ENCODE measurements around the gene DNAH2.

The DNAH2 gene

GRCh38 chr17:7732981-7733539 is 15.5 kb downstream of the DNAH2 start:
- no peak for DNase-seq

- DNase-seq: no peak
These were observed 20.1 kb downstream of the DNAH2 start for GRCh38 chr17:7737601-7738000.

- DNase-seq: no peak
These were observed 22.2 kb downstream of the DNAH2 start for GRCh38 chr17:7739746-7740145.

DNA sequence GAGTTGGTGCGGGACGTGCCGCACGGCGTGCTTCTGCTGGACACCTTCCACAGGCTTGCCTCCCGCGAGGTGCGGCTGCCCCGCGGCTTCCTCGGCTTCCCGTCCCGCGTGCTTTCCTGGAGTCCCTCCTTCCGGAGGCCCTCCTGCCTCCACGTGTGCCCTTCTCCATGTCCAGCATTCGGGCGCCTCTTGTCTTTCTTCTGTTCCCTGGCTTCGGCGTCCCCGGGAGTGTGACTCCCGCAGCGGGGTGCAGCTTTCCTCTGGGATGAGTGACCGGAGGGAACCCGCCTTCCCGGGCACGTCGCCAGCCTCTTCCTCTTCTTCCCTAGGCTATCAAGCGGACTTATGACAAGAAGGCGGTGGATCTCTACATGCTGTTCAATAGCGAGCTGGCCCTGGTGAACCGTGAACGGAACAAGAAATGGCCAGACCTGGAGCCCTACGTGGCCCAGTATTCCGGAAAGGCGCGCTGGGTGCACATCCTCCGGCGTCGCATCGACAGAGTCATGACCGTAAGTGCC is 23.0 kb downstream of the DNAH2 start:
- DNase-seq: no peak

DNA sequence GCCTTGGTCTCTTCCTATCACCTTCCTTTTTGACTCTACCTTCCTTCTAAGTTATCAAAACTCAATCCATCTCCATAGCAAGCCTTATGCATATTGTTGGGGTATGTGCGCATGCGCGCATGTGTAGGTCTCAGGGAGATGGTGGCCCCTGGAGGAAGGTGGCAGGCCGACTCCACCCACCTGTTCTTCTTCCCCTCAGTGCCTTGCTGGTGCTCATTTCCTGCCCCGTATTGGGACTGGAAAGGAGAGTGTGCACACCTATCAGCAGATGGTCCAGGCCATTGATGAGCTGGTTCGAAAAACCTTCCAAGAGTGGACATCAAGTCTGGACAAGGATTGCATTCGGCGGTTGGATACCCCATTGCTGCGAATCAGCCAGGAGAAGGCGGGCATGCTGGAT is 25.2 kb downstream of the DNAH2 start:
- DNase-seq: no peak

DNA sequence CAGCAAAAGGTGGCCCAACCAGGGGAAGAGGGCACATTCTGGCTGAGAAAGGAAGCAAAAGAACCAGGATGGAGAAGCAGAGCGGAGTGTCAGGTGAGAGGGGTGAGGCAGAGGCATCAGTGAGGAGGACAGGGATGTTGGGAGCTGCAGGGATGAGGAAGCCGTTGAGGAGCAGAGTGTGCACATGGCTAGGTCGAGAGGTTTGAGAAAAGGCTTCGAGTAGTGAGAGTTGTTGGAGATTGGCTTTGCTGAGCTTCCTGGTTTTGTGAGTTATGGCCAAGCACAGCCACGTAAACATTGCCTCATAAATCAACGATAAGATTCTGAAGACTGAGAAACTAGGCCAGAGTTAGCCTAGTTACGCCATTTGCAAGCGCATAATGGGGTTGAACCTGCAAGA is 26.9 kb downstream of the DNAH2 start:
- DNase-seq: no peak

GRCh38 chr17:7745748-7746470 is 28.4 kb downstream of the DNAH2 start:
- no peak for DNase-seq

GRCh38 chr17:7747635-7748071 is 30.1 kb downstream of the DNAH2 start:
- DNase-seq: no peak

GRCh38 chr17:7748076-7748775 is 30.7 kb downstream of the DNAH2 start:
- DNase-seq: no peak

DNA sequence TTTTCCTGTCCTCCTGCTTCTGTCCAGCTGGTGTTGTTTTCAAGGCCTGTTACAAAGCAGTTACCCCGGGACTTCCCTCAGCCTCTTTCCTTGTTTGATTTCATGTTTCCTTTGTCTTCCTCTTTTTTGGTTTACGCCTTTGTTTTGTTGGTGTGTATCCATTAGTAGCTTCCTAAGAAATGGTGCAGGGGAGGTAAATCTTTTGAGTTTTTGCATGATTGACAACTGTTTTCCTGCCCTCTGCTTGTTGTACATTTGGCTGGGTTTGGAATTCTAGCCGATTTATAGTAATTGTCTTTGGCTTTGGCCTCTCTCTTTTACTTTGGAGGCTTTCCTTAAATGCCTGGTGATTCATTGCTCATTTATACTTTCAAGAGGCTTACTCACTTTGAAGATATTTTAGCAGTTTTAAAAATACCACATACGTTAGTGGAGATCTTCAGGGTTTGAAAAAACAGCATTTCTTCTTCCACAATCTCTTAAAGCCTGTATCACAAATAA is 32.8 kb downstream of the DNAH2 start:
- no peak for DNase-seq

GRCh38 chr17:7754656-7755055 is 37.1 kb downstream of the DNAH2 start:
- DNase-seq: no peak

- DNase-seq: no peak
These were observed 37.7 kb downstream of the DNAH2 start for GRCh38 chr17:7755095-7755890.

GRCh38 chr17:7756968-7757367 is 39.4 kb downstream of the DNAH2 start:
- no peak for DNase-seq

GRCh38 chr17:7763919-7764318 is 46.4 kb downstream of the DNAH2 start:
- DNase-seq: no peak

DNA sequence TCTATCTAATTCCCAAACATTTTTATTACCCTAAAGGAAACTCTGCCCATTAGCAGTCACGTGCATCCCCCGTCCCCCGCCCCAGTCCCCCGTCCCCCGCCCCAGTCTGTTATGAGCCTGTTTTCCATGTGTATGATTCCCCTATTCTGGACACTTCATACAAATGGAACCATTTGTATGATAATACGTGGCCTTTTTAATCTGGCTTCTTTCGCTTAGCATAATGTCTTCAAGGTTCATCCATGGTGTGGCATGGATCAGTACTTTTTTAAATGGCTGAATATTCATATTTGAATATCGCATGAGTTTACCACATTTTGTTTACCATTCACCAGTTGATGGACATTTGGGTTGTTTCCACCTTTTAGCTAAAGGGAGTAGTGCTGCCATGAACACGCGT is 49.5 kb downstream of the DNAH2 start:
- no peak for DNase-seq

DNA sequence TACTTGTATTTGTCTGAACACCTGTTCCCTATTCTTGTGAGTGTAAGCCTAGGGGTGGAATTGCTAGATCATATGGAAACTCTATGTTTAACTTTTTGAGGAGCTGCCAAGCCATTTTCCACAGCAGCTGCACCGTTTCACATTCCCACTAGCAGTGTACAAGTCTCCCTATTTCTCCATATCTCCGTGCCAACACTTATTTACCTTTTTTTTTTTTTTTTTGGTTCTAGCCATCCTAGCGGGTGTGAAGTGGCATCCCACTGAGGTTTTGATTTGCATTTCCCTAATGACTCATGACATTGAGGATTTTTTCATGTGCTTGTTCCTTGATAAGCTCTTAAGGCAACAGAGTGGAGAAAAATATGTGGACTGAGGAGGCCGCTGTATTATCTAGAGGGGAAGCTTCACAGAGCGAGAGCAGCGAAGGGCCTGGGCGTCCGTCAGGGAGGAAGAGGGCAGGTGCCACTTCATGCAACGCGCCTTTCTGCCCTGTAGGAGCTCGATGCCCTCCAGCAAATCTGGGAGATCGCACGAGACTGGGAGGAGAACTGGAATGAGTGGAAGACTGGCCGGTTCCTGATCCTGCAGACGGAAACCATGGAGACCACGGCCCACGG is 50.0 kb downstream of the DNAH2 start:
- DNase-seq: no peak

DNA sequence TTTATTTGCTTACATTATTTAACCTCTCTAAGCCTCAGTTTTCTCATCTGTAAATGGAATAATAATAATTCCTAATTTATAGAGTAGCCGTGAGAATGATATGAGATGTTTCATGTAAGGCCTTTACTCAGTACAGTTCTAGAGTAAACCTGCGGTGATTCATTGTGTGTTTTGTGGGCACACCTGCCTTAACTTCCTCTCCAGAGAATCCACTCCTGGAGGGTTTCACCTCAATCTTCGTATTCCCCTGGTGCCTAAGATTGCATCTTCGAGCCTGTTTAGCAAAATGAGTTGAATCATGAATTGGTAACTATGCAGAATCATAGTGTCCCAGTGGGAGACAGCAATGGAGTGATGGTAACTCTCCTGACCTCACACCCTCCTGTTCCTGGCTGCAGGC is 52.3 kb downstream of the DNAH2 start:
- DNase-seq: no peak

- DNase-seq: no peak
These were observed 56.5 kb downstream of the DNAH2 start for GRCh38 chr17:7774055-7774521.

GRCh38 chr17:7775051-7775450 is 57.5 kb downstream of the DNAH2 start:
- DNase-seq: no peak

DNA sequence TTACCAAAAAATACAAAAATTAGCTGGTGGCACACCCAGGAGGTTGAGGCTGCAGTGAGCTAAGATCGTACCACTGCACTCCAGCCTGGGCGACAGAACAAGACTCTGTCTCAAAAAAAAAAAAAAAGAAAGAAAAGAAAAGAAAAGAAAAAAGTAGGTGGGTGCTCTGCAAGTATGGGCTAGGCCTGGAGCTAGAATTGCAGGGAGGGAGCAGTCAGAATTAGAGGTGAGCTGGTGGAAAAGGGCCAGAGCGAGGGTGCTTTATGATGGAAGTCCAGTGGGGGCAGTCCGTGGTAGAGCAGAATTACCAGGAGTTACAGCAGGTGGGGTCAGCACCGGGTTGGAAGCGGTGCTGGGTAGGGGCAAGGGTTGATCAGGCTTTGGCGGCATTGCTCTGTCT is 59.5 kb downstream of the DNAH2 start:
- DNase-seq: no peak

- DNase-seq: no peak
These were observed 63.2 kb downstream of the DNAH2 start for GRCh38 chr17:7780736-7781135.

DNA sequence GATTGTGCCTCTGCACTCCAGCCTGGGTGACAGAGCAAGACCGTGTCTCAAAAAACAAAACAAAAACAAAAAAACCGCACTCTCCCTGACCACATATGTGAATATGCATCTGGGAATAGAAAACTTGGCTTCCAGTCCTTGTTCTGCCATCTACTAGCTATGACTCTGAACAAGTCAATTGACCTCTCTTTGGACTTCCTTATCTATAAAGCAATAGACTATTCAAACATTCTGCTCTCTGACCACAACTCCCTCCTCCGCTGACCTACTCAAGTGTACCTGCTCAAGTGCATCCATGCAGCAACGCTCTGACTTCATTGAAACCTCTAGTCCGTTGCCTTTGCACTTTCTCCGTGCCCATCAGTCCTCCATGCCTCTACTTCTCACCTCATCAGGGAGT is 63.9 kb downstream of the DNAH2 start:
- DNase-seq: no peak
